Measurements from ENCODE around the gene ZNF362. TPM values are rescaled to one million over a fixed set of nuclear protein-coding genes. Genes with fewer than 3 reads are reported as not detected.

Gene ZNF362
- total RNA-seq, 4 donors from 2014 or later = 20.7 to 44.1 (median 26.7) TPM

DNA sequence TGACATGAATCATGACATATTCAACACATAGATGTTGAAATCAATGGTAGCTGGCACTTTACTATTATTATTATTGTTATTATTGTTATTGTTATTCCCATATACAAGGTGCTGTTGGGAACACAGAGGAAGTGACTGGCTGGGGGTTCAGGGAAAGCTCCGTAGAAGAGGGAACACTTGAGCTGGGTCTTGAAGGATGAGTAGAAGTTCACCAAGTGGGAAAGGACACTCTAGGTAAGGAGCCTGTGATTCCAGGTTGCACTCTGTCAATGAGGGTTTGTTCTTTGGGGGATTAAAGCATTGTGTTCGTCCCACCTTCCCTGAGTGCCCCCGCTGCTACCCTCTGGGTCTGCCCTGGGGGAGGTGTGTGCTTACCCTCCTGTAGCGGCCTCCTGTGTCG lies 14.1 kb downstream of the ZNF362 start:
- TF ChIP-seq, protein P1, sequence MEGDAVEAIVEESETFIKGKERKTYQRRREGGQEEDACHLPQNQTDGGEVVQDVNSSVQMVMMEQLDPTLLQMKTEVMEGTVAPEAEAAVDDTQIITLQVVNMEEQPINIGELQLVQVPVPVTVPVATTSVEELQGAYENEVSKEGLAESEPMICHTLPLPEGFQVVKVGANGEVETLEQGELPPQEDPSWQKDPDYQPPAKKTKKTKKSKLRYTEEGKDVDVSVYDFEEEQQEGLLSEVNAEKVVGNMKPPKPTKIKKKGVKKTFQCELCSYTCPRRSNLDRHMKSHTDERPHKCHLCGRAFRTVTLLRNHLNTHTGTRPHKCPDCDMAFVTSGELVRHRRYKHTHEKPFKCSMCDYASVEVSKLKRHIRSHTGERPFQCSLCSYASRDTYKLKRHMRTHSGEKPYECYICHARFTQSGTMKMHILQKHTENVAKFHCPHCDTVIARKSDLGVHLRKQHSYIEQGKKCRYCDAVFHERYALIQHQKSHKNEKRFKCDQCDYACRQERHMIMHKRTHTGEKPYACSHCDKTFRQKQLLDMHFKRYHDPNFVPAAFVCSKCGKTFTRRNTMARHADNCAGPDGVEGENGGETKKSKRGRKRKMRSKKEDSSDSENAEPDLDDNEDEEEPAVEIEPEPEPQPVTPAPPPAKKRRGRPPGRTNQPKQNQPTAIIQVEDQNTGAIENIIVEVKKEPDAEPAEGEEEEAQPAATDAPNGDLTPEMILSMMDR (IDR thresholded peaks at IDR 0.05) = no peak
- no peak for TF ChIP-seq POLR2A (IDR thresholded peaks at IDR 0.05)
- no peak for DNase-seq
- Histone ChIP-seq H3K4me3 (replicated peaks in 1 of 3) (no peak overlapping the region), H3K4me1 (peaks cover 15 to 24% of the 10 kb centered on the region in 2 donors), H3K27ac (no peak overlapping the region), H3K36me3 (no peaks in the 10 kb centered on the region), H3K27me3 (no peaks in the 10 kb centered on the region), H3K9me3 (no peaks in the 10 kb centered on the region)
- 89 to 97% methylated on average over 5 of the region's 5 CpGs for WGBS, 2 donors
- intact Hi-C loops (cut with DNase I) = no loop called here

GRCh38 chr1:33270808-33271465 lies 14.6 kb downstream of the ZNF362 start:
- peaks cover 0 to under 1% of the 10 kb centered on the region in 2 donors for H3K36me3 ChIP-seq
- intact Hi-C loops (cut with DNase I) = no loop called here
- 94 to 98% methylated on average over 7 of the region's 7 CpGs for WGBS, 2 donors

GRCh38 chr1:33271666-33272505 lies 15.6 kb downstream of the ZNF362 start:
- TF ChIP-seq, protein P1 (IDR thresholded peaks at IDR 0.05) = no peak
- no peak for TF ChIP-seq POLR2A (IDR thresholded peaks at IDR 0.05)
- intact Hi-C loops (cut with DNase I) = no loop called here
- no peak for DNase-seq
- H3K4me3 ChIP-seq (replicated peaks in 1 of 3) = no peak overlapping the region
- H3K36me3 ChIP-seq = peaks cover 0 to 9% of the 10 kb centered on the region in 2 donors
- H3K9me3 ChIP-seq = no peaks in the 10 kb centered on the region
- H3K27me3 ChIP-seq = no peaks in the 10 kb centered on the region
- H3K27ac ChIP-seq = no peak overlapping the region
- 81 to 87% methylated on average over 13 of the region's 13 CpGs for WGBS, 2 donors
- H3K4me1 ChIP-seq = peaks cover 15 to 24% of the 10 kb centered on the region in 2 donors

More at GRCh38 chr1:33270808-33271465, 14.6 kb downstream of the ZNF362 start:
- no peaks in the 10 kb centered on the region for H3K27me3 ChIP-seq
- H3K27ac ChIP-seq = no peak overlapping the region
- TF ChIP-seq POLR2A (IDR thresholded peaks at IDR 0.05) = no peak
- TF ChIP-seq, protein P1 (IDR thresholded peaks at IDR 0.05) = no peak
- H3K4me1 ChIP-seq = peaks cover 15 to 24% of the 10 kb centered on the region in 2 donors
- no peak for DNase-seq
- no peaks in the 10 kb centered on the region for H3K9me3 ChIP-seq
- H3K4me3 ChIP-seq (replicated peaks in 1 of 3) = no peak overlapping the region

DNA sequence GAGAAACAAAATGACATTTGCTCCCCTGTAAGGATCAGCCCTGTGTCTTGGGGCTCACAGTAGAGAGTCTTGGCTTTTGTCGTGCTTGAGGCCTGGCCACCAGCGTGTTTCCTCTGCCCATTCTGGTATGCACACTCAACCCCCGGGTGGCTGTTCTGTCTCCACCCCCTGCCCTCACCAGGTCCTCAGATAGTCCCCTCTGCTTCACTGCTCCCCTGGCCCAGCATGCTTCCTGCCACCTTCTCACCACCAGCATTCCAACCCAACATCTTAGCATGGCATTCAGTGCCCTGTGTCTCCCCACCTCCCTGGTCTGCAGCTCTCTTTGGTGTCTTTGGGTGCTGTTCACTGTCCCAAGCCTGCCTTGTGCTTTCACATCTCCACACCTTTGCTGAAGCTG lies 16.2 kb downstream of the ZNF362 start:
- WGBS, 2 donors = 29 to 34% methylated on average over 3 of the region's 3 CpGs
- DNase-seq = peak; percentile 35 to 39
- intact Hi-C loops (cut with DNase I) = no loop called here
- no peaks in the 10 kb centered on the region for H3K27me3 ChIP-seq
- TF ChIP-seq, protein P1 (IDR thresholded peaks at IDR 0.05) = no peak
- no peak for TF ChIP-seq POLR2A (IDR thresholded peaks at IDR 0.05)
- no peak overlapping the region for H3K4me3 ChIP-seq (replicated peaks in 1 of 3)
- no peaks in the 10 kb centered on the region for H3K9me3 ChIP-seq
- H3K27ac ChIP-seq = no peak overlapping the region
- peaks cover 4 to 15% of the 10 kb centered on the region in 2 donors for H3K36me3 ChIP-seq
- H3K4me1 ChIP-seq = peaks cover 15 to 24% of the 10 kb centered on the region in 2 donors

DNA sequence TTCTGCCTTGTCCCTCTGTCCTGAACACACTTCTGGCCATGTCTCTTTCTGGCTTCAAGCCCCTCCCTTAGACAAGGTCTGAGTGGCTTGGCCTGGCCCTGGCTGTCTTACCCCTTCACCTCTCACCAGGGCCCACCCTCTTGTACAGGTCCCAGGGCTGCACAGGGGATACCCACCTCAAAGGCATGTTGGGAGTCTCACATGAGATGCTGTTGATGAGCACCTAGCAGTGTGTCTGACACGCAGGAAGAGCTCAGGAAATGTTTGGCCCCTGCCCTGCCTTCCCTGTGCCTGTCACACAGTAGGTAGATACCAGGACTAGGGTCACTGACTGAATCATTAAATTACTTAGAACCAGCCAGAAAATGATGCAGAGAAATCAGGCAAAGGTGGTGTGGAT lies 16.6 kb downstream of the ZNF362 start:
- Histone ChIP-seq H3K27ac (no peak overlapping the region), H3K4me3 (replicated peaks in 1 of 3) (no peak overlapping the region), H3K9me3 (no peaks in the 10 kb centered on the region), H3K36me3 (peaks cover 6 to 18% of the 10 kb centered on the region in 2 donors), H3K27me3 (no peaks in the 10 kb centered on the region), H3K4me1 (peaks cover 15 to 24% of the 10 kb centered on the region in 2 donors)
- intact Hi-C loops (cut with DNase I) = no loop called here
- WGBS, 2 donors = 100% methylated on average over 1 of the region's 1 CpG
- no peak for DNase-seq
- TF ChIP-seq POLR2A (IDR thresholded peaks at IDR 0.05) = no peak
- TF ChIP-seq, protein P1 (IDR thresholded peaks at IDR 0.05) = no peak

Data from thyroid gland (tissue), 4 donors.